ENCODE data around the gene TM9SF4. TPM values are rescaled to one million over a fixed set of nuclear protein-coding genes. Genes with fewer than 3 reads are reported as not detected.
A peak's percentile ranks its signal among the peaks of the same experiment; 100 is the strongest.

TM9SF4 gene
- total RNA-seq, 2 donors from 2014 or later, result 77.2 to 84.8 TPM

GRCh38 chr20:32213870-32214269 is 104.4 kb downstream of the TM9SF4 start:
- peak overlapping the region; percentile 33 for H3K27ac Mint-ChIP-seq
- H3K4me3 ChIP-seq (ENCODE audit: low read length), result no peak overlapping the region
- 80% methylated on average over 1 of the region's 1 CpG; no CpG with 5 or more reads in 1 of the 2 experiments for WGBS, 2 experiments (ENCODE audit: insufficient coverage in 1 of 2, insufficient read length in 1 of 2)
- no peaks in the 10 kb centered on the region for H3K9me3 ChIP-seq (ENCODE audit: control insufficient read depth, low read length)
- H3K4me1 ChIP-seq (ENCODE audit: control insufficient read depth, insufficient read depth, low read length), result no peaks in the 10 kb centered on the region
- TF ChIP-seq, protein P1, sequence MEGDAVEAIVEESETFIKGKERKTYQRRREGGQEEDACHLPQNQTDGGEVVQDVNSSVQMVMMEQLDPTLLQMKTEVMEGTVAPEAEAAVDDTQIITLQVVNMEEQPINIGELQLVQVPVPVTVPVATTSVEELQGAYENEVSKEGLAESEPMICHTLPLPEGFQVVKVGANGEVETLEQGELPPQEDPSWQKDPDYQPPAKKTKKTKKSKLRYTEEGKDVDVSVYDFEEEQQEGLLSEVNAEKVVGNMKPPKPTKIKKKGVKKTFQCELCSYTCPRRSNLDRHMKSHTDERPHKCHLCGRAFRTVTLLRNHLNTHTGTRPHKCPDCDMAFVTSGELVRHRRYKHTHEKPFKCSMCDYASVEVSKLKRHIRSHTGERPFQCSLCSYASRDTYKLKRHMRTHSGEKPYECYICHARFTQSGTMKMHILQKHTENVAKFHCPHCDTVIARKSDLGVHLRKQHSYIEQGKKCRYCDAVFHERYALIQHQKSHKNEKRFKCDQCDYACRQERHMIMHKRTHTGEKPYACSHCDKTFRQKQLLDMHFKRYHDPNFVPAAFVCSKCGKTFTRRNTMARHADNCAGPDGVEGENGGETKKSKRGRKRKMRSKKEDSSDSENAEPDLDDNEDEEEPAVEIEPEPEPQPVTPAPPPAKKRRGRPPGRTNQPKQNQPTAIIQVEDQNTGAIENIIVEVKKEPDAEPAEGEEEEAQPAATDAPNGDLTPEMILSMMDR (conservative IDR thresholded peaks at IDR 0.05), result no peak
- no peaks in the 10 kb centered on the region for H3K27me3 ChIP-seq (ENCODE audit: control insufficient read depth, insufficient read depth, low read length, poor library complexity, severe bottlenecking)
- DNase-seq, result no peak
- no peak overlapping the region for H3K27ac ChIP-seq (ENCODE audit: low read depth, low read length)
- H3K4me1 Mint-ChIP-seq, result peaks cover 12% of the 10 kb centered on the region
- H3K36me3 Mint-ChIP-seq (ENCODE audit: low read depth), result peaks cover 57% of the 10 kb centered on the region
- no peak overlapping the region for H3K9ac ChIP-seq (ENCODE audit: extremely low read depth, low read length, poor library complexity, severe bottlenecking)
- H3K4me3 Mint-ChIP-seq, result peak overlapping the region; percentile 16
- peaks cover 54% of the 10 kb centered on the region for H3K36me3 ChIP-seq (ENCODE audit: control insufficient read depth, insufficient read depth, low read length)
- no peaks in the 10 kb centered on the region for H3K9me3 Mint-ChIP-seq
- no peaks in the 10 kb centered on the region for H3K27me3 Mint-ChIP-seq (ENCODE audit: insufficient read depth)

GRCh38 chr20:32215147-32215546 is 105.6 kb downstream of the TM9SF4 start:
- WGBS, 2 experiments (ENCODE audit: insufficient coverage in 1 of 2, insufficient read length in 1 of 2), result 88 to 95% methylated on average over 4 to 8 of the region's 8 CpGs
- peaks cover 67% of the 10 kb centered on the region for H3K36me3 Mint-ChIP-seq (ENCODE audit: low read depth)
- Histone ChIP-seq H3K9me3 (ENCODE audit: control insufficient read depth, low read length) (no peaks in the 10 kb centered on the region), H3K36me3 (ENCODE audit: control insufficient read depth, insufficient read depth, low read length) (peaks cover 63% of the 10 kb centered on the region), H3K27ac (ENCODE audit: low read depth, low read length) (no peak overlapping the region), H3K27me3 (ENCODE audit: control insufficient read depth, insufficient read depth, low read length, poor library complexity, severe bottlenecking) (no peaks in the 10 kb centered on the region), H3K4me3 (ENCODE audit: low read length) (no peak overlapping the region), H3K4me1 (ENCODE audit: control insufficient read depth, insufficient read depth, low read length) (no peaks in the 10 kb centered on the region), H3K9ac (ENCODE audit: extremely low read depth, low read length, poor library complexity, severe bottlenecking) (no peak overlapping the region)
- H3K9me3 Mint-ChIP-seq, result no peaks in the 10 kb centered on the region
- peaks cover 8% of the 10 kb centered on the region for H3K4me1 Mint-ChIP-seq
- no peaks in the 10 kb centered on the region for H3K27me3 Mint-ChIP-seq (ENCODE audit: insufficient read depth)
- DNase-seq, result no peak
- TF ChIP-seq, protein P1 (conservative IDR thresholded peaks at IDR 0.05), result no peak
- no peak overlapping the region for H3K4me3 Mint-ChIP-seq
- H3K27ac Mint-ChIP-seq, result no peak overlapping the region

GRCh38 chr20:32215729-32216128 is 106.2 kb downstream of the TM9SF4 start:
- TF ChIP-seq, protein P1 (conservative IDR thresholded peaks at IDR 0.05), result no peak
- Histone ChIP-seq H3K9me3 (ENCODE audit: control insufficient read depth, low read length) (no peaks in the 10 kb centered on the region), H3K36me3 (ENCODE audit: control insufficient read depth, insufficient read depth, low read length) (peaks cover 61% of the 10 kb centered on the region), H3K9ac (ENCODE audit: extremely low read depth, low read length, poor library complexity, severe bottlenecking) (no peak overlapping the region), H3K4me1 (ENCODE audit: control insufficient read depth, insufficient read depth, low read length) (no peaks in the 10 kb centered on the region), H3K27ac (ENCODE audit: low read depth, low read length) (no peak overlapping the region), H3K27me3 (ENCODE audit: control insufficient read depth, insufficient read depth, low read length, poor library complexity, severe bottlenecking) (no peaks in the 10 kb centered on the region), H3K4me3 (ENCODE audit: low read length) (no peak overlapping the region)
- Mint-ChIP-seq H3K27ac (no peak overlapping the region), H3K27me3 (ENCODE audit: insufficient read depth) (no peaks in the 10 kb centered on the region), H3K9me3 (no peaks in the 10 kb centered on the region), H3K36me3 (ENCODE audit: low read depth) (peaks cover 66% of the 10 kb centered on the region), H3K4me1 (peaks cover 8% of the 10 kb centered on the region), H3K4me3 (no peak overlapping the region)
- 92 to 96% methylated on average over 3 of the region's 3 CpGs for WGBS, 2 experiments (ENCODE audit: insufficient coverage in 1 of 2, insufficient read length in 1 of 2)
- DNase-seq, result no peak

Data from endodermal cell (in vitro differentiated cells).